CD14-positive monocyte (primary cell): ENCODE data around the gene IRF9. TPM values are rescaled to one million over a fixed set of nuclear protein-coding genes. Genes with fewer than 3 reads are reported as not detected.
A peak's percentile ranks its signal among the peaks of the same experiment; 100 is the strongest.
"Not testable (repeated sequence)": the region's sequence is repeated elsewhere in the genome, so short reads cannot be mapped to it uniquely, and the experiment has no call there.

Experiments used
- DNase-seq, 3 donors: peaks; one replicate each; pipeline ENCODE4 v3.0.0-alpha.2; 2011 to 2022
- H2AFZ ChIP-seq: 2 replicates; pipeline ENCODE4 v1.6.0; 2012; ENCODE audit warnings: mild to moderate bottlenecking, low read depth, low read length, inconsistent platforms; ENCODE audit not compliant: insufficient read depth, poor library complexity, severe bottlenecking
- H3K27ac ChIP-seq, 2 donors: 1 replicate in 1 of 2; 2 replicates in 1 of 2; pipeline ENCODE4 v1.5.1; 2012 to 2013; ENCODE audit warnings: low read length in 2 of 2, control low read depth in 1 of 2, inconsistent platforms in 1 of 2, low read depth in 1 of 2, mild to moderate bottlenecking in 1 of 2
- H3K27me3 ChIP-seq, 2 donors: one replicate each; pipeline versions ENCODE4 v1.6.0 to v1.6.1; 2011 to 2013; ENCODE audit warnings: low read length in 2 of 2; ENCODE audit not compliant: control insufficient read depth in 2 of 2, insufficient read depth in 2 of 2
- H3K36me3 ChIP-seq, 2 donors: replicated peaks in 1 of 2; 1 replicate in 1 of 2; 2 replicates in 1 of 2; pipeline versions ENCODE4 v1.5.1 to v1.6.1; 2012 to 2013; ENCODE audit warnings: low read length in 2 of 2, control low read depth in 1 of 2, inconsistent platforms in 1 of 2, mild to moderate bottlenecking in 1 of 2; ENCODE audit not compliant: insufficient read depth in 2 of 2, control insufficient read depth in 1 of 2
- H3K4me1 ChIP-seq, 2 donors: 1 replicate in 1 of 2; 2 replicates in 1 of 2; pipeline versions ENCODE4 v1.5.1 to v1.6.1; 2012 to 2013; ENCODE audit warnings: low read length in 2 of 2, control low read depth in 1 of 2, inconsistent platforms in 1 of 2, mild to moderate bottlenecking in 1 of 2, moderate library complexity in 1 of 2; ENCODE audit not compliant: insufficient read depth in 2 of 2, control insufficient read depth in 1 of 2
- H3K4me2 ChIP-seq: replicated peaks from 2 replicates; pipeline ENCODE3; 2012; ENCODE audit warnings: low read length, moderate library complexity, mild to moderate bottlenecking; ENCODE audit not compliant: poor library complexity, severe bottlenecking; ENCODE audit errors: extremely low read depth
- H3K4me3 ChIP-seq, 3 experiments: fragments of 200-600 bp in 1 of 3; sonication (generic) in 1 of 3; replicated peaks in 1 of 3; 1 replicate in 2 of 3; 2 replicates in 1 of 3; pipeline ENCODE4 v1.5.1; 2011 to 2013; ENCODE audit warnings: low read length in 3 of 3, mild to moderate bottlenecking in 3 of 3, control low read depth in 2 of 3, low read depth in 2 of 3, inconsistent platforms in 1 of 3, moderate library complexity in 1 of 3
- H3K79me2 ChIP-seq: 2 replicates; pipeline ENCODE4 v1.6.0; 2012; ENCODE audit warnings: mild to moderate bottlenecking, control low read depth, inconsistent platforms, low read length, moderate library complexity; ENCODE audit not compliant: insufficient read depth
- H3K9ac ChIP-seq: 2 replicates; pipeline ENCODE4 v1.6.0; 2017; ENCODE audit warnings: low read length, mild to moderate bottlenecking; ENCODE audit not compliant: insufficient read depth, poor library complexity, severe bottlenecking
- H3K9me3 ChIP-seq, 2 donors: replicated peaks in 1 of 2; 1 replicate in 1 of 2; 2 replicates in 1 of 2; pipeline versions ENCODE4 v1.5.1 to v1.6.1; 2012 to 2013; ENCODE audit warnings: low read length in 2 of 2, control low read depth in 1 of 2; ENCODE audit not compliant: control insufficient read depth in 1 of 2, insufficient read depth in 1 of 2
- H4K20me1 ChIP-seq: 2 replicates; pipeline ENCODE4 v1.6.0; 2012; ENCODE audit warnings: mild to moderate bottlenecking, low read length, control low read depth, moderate library complexity; ENCODE audit not compliant: insufficient read depth
- H3K27ac Mint-ChIP-seq, 7 donors: one replicate each; pipeline ENCODE4 v1.8.0; 2020; ENCODE audit warnings: mild to moderate bottlenecking in 7 of 7, mixed read lengths in 7 of 7, moderate library complexity in 6 of 7, inconsistent platforms in 2 of 7
- H3K27me3 Mint-ChIP-seq, 3 donors: one replicate each; pipeline ENCODE4 v1.8.0; 2021 to 2022; ENCODE audit warnings: low read depth in 3 of 3, mild to moderate bottlenecking in 3 of 3, mixed read lengths in 3 of 3, moderate library complexity in 3 of 3, inconsistent platforms in 1 of 3
- H3K36me3 Mint-ChIP-seq, 2 donors: one replicate each; pipeline ENCODE4 v1.8.0; 2020; ENCODE audit warnings: mixed read lengths in 2 of 2, inconsistent platforms in 1 of 2, mild to moderate bottlenecking in 1 of 2
- H3K4me1 Mint-ChIP-seq: one replicate; pipeline ENCODE4 v1.8.0; 2020; ENCODE audit warnings: mild to moderate bottlenecking, mixed read lengths
- H3K4me3 Mint-ChIP-seq, 2 donors: one replicate each; pipeline ENCODE4 v1.8.0; 2020; ENCODE audit warnings: mild to moderate bottlenecking in 2 of 2, mixed read lengths in 2 of 2, moderate library complexity in 1 of 2
- H3K9me3 Mint-ChIP-seq, 7 donors: one replicate each; pipeline ENCODE4 v1.8.0; 2020 to 2022; ENCODE audit warnings: mixed read lengths in 7 of 7, mild to moderate bottlenecking in 6 of 7, moderate library complexity in 6 of 7, inconsistent platforms in 2 of 7
- CTCF ChIP-seq: fragments of 200-600 bp; IDR thresholded peaks from one replicate; pipeline ENCODE4 v1.8.0; 2022; ENCODE audit warnings: antibody characterized with exemption, mild to moderate bottlenecking
- WGBS: methylation state at CpG from one replicate; pipeline ENCODE4 v1.1.5; 2013; ENCODE audit warnings: missing lambda C conversion rate; ENCODE audit not compliant: insufficient coverage; 5-methylcytosine and 5-hydroxymethylcytosine counted together
- intact Hi-C, 2 donors: fragments of 100-400 bp; cut with micrococcal nuclease; formaldehyde crosslinking; loops; one replicate each; pipeline versions ENCODE4 v1.15.0 to v1.15.1; 2023
- polyA plus RNA-seq, 3 donors: library from polyadenylated mRNA; depleted of rRNA in 1 of 3; unstranded in 2 of 3; stranded (reverse) in 1 of 3; fragments of 300-500 nt in 2 of 3; fragments of >200 nt in 1 of 3; fragmentation: Illumina TruSeq in 2 of 3; gene quantifications; 1 replicate in 2 of 3; 2 replicates in 1 of 3; pipeline ENCODE4 v1.2.3, GENCODE V29; 2012 to 2021

Gene IRF9
- polyA plus RNA-seq, 3 donors: 44.7 to 208 (median 56.0) TPM

- Histone ChIP-seq H3K4me2 (no peak overlapping the region), H3K9me3 (peaks cover 0 to 9% of the 10 kb centered on the region in 2 donors), H3K9ac (no peak overlapping the region), H3K27ac (no peak overlapping the region), H4K20me1 (no peaks in the 10 kb centered on the region), H2AFZ (no peak overlapping the region), H3K79me2 (peaks cover 50% of the 10 kb centered on the region), H3K4me3 (no peak overlapping the region), H3K36me3 (peaks cover 8 to 26% of the 10 kb centered on the region in 2 donors), H3K27me3 (no peaks in the 10 kb centered on the region), H3K4me1 (peaks cover 23 to 30% of the 10 kb centered on the region in 2 donors)
- Mint-ChIP-seq H3K27me3 (no peaks in the 10 kb centered on the region), H3K4me3 (no peak overlapping the region), H3K27ac (peak overlapping the region in 3 of 7 donors; percentile 22 to 61 (median 54)), H3K36me3 (peaks cover 34 to 53% of the 10 kb centered on the region in 2 donors), H3K4me1 (peaks cover 33% of the 10 kb centered on the region), H3K9me3 (peaks cover 6 to 23% (median 15%) of the 10 kb centered on the region in 7 donors)
- no peak for TF ChIP-seq CTCF
- DNase-seq: no peak
- 57% methylated on average over 4 of the region's 7 CpGs for whole genome bisulfite sequencing
- intact Hi-C loops: loop anchor here (5.0 kb wide), 1 partner anchor 33 kb away; the partner anchor contains the start of genes GMPR2 (in 2 of the 2) and NEDD8 (in 2 of the 2)
Observed at GRCh38 chr14:24198814-24199524, 37.9 kb downstream of the IRF9 start.

GRCh38 chr14:24202538-24202937 is 41.5 kb downstream of the IRF9 start:
- peaks cover 64 to 81% of the 10 kb centered on the region in 2 donors for H3K36me3 Mint-ChIP-seq
- H3K4me1 ChIP-seq, H3K9me3 ChIP-seq, H3K4me3 ChIP-seq, H3K27ac Mint-ChIP-seq, H3K27me3 ChIP-seq, DNase-seq, H3K27me3 Mint-ChIP-seq, H3K4me2 ChIP-seq, H3K9ac ChIP-seq, H3K4me3 Mint-ChIP-seq, H3K27ac ChIP-seq, intact Hi-C loops, H2AFZ ChIP-seq: not testable (repeated sequence)
- Histone ChIP-seq H3K79me2 (peaks cover 20% of the 10 kb centered on the region), H4K20me1 (peaks cover 26% of the 10 kb centered on the region), H3K36me3 (peaks cover 32 to 59% of the 10 kb centered on the region in 2 donors)
- peaks cover 6 to 23% (median 15%) of the 10 kb centered on the region in 7 donors for H3K9me3 Mint-ChIP-seq
- peaks cover 12% of the 10 kb centered on the region for H3K4me1 Mint-ChIP-seq
- WGBS: 100% methylated on average over 8 of the region's 8 CpGs

- H3K27ac ChIP-seq, H3K4me3 ChIP-seq, intact Hi-C loops, H3K27ac Mint-ChIP-seq, DNase-seq, H3K9me3 ChIP-seq, H3K4me2 ChIP-seq, H3K27me3 Mint-ChIP-seq, H3K9ac ChIP-seq, H3K4me1 ChIP-seq, H3K27me3 ChIP-seq, H3K4me3 Mint-ChIP-seq, H2AFZ ChIP-seq: not testable (repeated sequence)
- peaks cover 39 to 67% of the 10 kb centered on the region in 2 donors for H3K36me3 ChIP-seq
- H4K20me1 ChIP-seq: peaks cover 34% of the 10 kb centered on the region
- WGBS: 100% methylated on average over 2 of the region's 16 CpGs
- Mint-ChIP-seq H3K9me3 (peaks cover 6 to 23% (median 15%) of the 10 kb centered on the region in 7 donors), H3K36me3 (peaks cover 71 to 84% of the 10 kb centered on the region in 2 donors), H3K4me1 (peaks cover 10% of the 10 kb centered on the region)
- peaks cover 18% of the 10 kb centered on the region for H3K79me2 ChIP-seq
Observed at GRCh38 chr14:24203249-24203886, 42.3 kb downstream of the IRF9 start.
